Upper lobe of left lung (tissue), 4 donors: ENCODE measurements around the gene PPM1E.

Experiments
- CTCF ChIP-seq, 6 experiments: fragments of 450-650 bp in 4 of 6; fragments of 200-600 bp in 2 of 6; sonication (generic) in 2 of 6; IDR thresholded peaks; one replicate each; pipeline ENCODE4 v1.5.1; 2016 to 2019; ENCODE audit warnings: antibody characterized with exemption in 6 of 6
- EP300 ChIP-seq, 4 donors: sonication (generic); formaldehyde crosslinking; IDR thresholded peaks; one replicate each; pipeline ENCODE4 v1.5.1; 2017; ENCODE audit warnings: antibody characterized with exemption in 4 of 4, control low read depth in 2 of 4

GRCh38 chr17:58889928-58890327 is 134.3 kb downstream of the PPM1E start:
- TF ChIP-seq CTCF (IDR thresholded peaks at IDR 0.05) (no peak), EP300 (IDR thresholded peaks at IDR 0.05) (no peak)
